Panc1 (cell line): ENCODE data around the gene MRGPRF. TPM values are rescaled to one million over a fixed set of nuclear protein-coding genes. Genes with fewer than 3 reads are reported as not detected.

Experiments used
- ATAC-seq: fragments of 200-7000 bp; cut with Tn5 transposase; 2 replicates; pipeline ENCODE4 v1.9.1; 2020; ENCODE audit warnings: mild to moderate bottlenecking, moderate library complexity
- BruUV-seq: library from RNA; stranded (reverse); fragments of 400-500 nt; replicated peaks from 2 replicates; lab custom pipeline; 2021; lab: Mats Ljungman, UMichigan
- CTCF ChIA-PET: fragments of 300-600 bp; sonication (Branson Sonifier 250); formaldehyde crosslinking; loops from one replicate; lab custom pipeline; 2022; ENCODE audit warnings: antibody characterized with exemption; lab: Charles Lee
- POLR2A ChIA-PET: fragments of 300-600 bp; sonication (Branson Sonifier 250); formaldehyde crosslinking; loops from one replicate; lab custom pipeline; 2022; ENCODE audit warnings: antibody characterized with exemption; lab: Charles Lee
- DNase-seq: peaks from one replicate; pipeline ENCODE4 v3.0.0-alpha.2; 2010; ENCODE audit warnings: low read depth, low spot score
- H3K27ac ChIP-seq: 2 replicates; pipeline ENCODE4 v1.5.1; 2011; ENCODE audit warnings: mild to moderate bottlenecking, low read length, inconsistent platforms
- H3K27me3 ChIP-seq: fragments of 200-500 bp; sonication (Bioruptor generic); 2 replicates; pipeline ENCODE4 v1.6.0; 2014; ENCODE audit warnings: low read length, inconsistent platforms; ENCODE audit not compliant: control insufficient read depth, insufficient read depth
- H3K36me3 ChIP-seq: fragments of 200-500 bp; sonication (Bioruptor generic); 2 replicates; pipeline ENCODE4 v1.5.1; 2014; ENCODE audit warnings: inconsistent platforms, mild to moderate bottlenecking, low read length, moderate library complexity; ENCODE audit not compliant: control insufficient read depth, insufficient read depth
- H3K4me1 ChIP-seq: 2 replicates; pipeline ENCODE4 v1.5.1; 2011; ENCODE audit warnings: inconsistent platforms, mild to moderate bottlenecking, low read length, moderate library complexity; ENCODE audit not compliant: control insufficient read depth, insufficient read depth
- H3K4me3 ChIP-seq, 2 experiments: 2 replicates each; pipeline ENCODE4 v1.5.1; 2011 to 2012; ENCODE audit warnings: low read depth in 2 of 2, low read length in 2 of 2, mild to moderate bottlenecking in 2 of 2, inconsistent platforms in 1 of 2, moderate library complexity in 1 of 2
- H3K9me3 ChIP-seq: fragments of 200-500 bp; sonication (Bioruptor generic); 2 replicates; pipeline ENCODE4 v1.5.1; 2014; ENCODE audit warnings: low read depth, mild to moderate bottlenecking, inconsistent platforms, low read length, moderate library complexity; ENCODE audit not compliant: control insufficient read depth, insufficient read depth
- POLR2AphosphoS5 ChIP-seq: IDR thresholded peaks from 2 replicates; pipeline ENCODE4 v1.6.1; 2012; ENCODE audit warnings: mild to moderate bottlenecking, low read depth, low read length, moderate library complexity
- SIN3A ChIP-seq: IDR thresholded peaks from 2 replicates; pipeline ENCODE4 v1.6.1; 2012; ENCODE audit warnings: low read depth, mild to moderate bottlenecking, low read length, moderate library complexity, borderline replicate concordance; ENCODE audit not compliant: insufficient read depth
- TCF7L2 ChIP-seq: IDR thresholded peaks from 2 replicates; pipeline ENCODE4 v1.6.1; 2011; ENCODE audit warnings: mild to moderate bottlenecking, low read depth, low read length, inconsistent platforms
- in situ Hi-C: cut with HindIII; loops from 2 replicates; pipeline ENCODE4 v1.10.0; 2016; ENCODE audit warnings: low sequenced_read_pairs, low pct_unique_long_range_greater_than_20kb
- intact Hi-C: fragments of 100-400 bp; cut with micrococcal nuclease; formaldehyde crosslinking; loops from one replicate; pipeline ENCODE4 v1.10.0; 2022; ENCODE audit not compliant: unreplicated experiment
- total RNA-seq: library from RNA; stranded (reverse); gene quantifications from one replicate; pipeline ENCODE4 v1.2.1, GENCODE V29; 2021; ENCODE audit not compliant: unreplicated experiment
- TF ChIP-seq, protein P1 (sequence below), 2 experiments: IDR thresholded peaks; 2 replicates each; pipeline ENCODE4 v1.6.1; 2011 to 2012; ENCODE audit warnings: low read depth in 2 of 2, control low read depth in 1 of 2, low read length in 1 of 2, mild to moderate bottlenecking in 1 of 2, moderate library complexity in 1 of 2; ENCODE audit not compliant: insufficient read depth in 1 of 2
- TF ChIP-seq, protein P2 (sequence below): fragments of 450-650 bp; IDR thresholded peaks from 2 replicates; pipeline ENCODE4 v1.5.1; 2017; ENCODE audit warnings: mild to moderate bottlenecking

MRGPRF gene
- total RNA-seq, 1 experiment from 2014 or later = 0.36 TPM

DNA sequence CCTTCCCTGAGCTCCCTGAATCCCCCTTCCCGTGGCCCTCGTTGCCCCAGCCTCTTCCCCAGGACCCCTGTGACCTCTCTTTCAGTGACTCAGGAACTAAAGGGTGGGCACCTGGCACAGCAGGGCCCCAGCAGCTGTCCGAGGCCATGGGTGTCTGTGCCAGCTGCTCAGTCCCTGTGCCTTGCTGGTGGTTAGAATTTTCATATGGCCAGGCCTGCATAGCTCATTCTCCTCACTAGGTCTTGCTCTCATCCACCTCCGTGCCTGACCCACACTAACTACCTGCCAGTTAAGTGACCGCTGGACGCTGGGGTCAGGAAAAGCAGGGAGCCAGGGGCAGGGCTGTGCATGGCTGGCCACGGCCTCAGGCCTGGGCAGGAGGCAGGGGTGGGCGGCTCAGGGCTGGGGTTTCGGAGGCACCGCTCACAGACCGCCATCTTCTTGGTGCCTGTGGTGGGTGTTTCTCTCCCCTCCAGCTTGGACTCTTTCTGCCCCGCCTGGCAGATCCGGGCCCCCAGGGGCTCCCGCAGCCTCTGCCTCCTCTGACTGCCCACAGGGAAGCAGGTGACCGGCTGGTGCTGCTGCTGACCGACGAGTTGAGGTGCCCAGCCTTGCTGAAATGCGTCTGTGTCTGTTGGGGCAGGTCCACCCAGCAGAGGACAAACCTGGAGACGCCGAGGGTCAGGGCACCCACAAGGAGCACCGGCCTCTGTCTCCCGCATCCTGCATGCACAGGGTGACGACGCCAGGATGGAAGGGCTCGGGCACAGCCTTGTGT is 52.6 kb downstream of the MRGPRF start:
- Histone ChIP-seq H3K9me3 (0 out of 2 replicates have a peak, but pooled peaks cover 4% of the 10 kb centered on the region), H3K36me3 (no peaks in the 10 kb centered on the region), H3K27ac (no peak overlapping the region), H3K27me3 (no peaks in the 10 kb centered on the region), H3K4me1 (peaks cover under 1% of the 10 kb centered on the region; the same call in 1 of the 2 replicates), H3K4me3 (no peak overlapping the region)
- in situ Hi-C loops (no loop called here), intact Hi-C loops (no loop called here)
- no TSS peak for BruUV-seq
- CTCF ChIA-PET = no interaction called here
- ATAC-seq (no peak; the same call in 1 of the 2 replicates), DNase-seq (no peak)
- POLR2A ChIA-PET = interaction anchor here (0.5 to 0.6 kb wide), 2 partner anchors 100 to 246 kb away, joined by 8 to 17 read pairs; no protein-coding TSS in a partner anchor
- no peak for TF ChIP-seq POLR2AphosphoS5
- TF ChIP-seq, protein P1, sequence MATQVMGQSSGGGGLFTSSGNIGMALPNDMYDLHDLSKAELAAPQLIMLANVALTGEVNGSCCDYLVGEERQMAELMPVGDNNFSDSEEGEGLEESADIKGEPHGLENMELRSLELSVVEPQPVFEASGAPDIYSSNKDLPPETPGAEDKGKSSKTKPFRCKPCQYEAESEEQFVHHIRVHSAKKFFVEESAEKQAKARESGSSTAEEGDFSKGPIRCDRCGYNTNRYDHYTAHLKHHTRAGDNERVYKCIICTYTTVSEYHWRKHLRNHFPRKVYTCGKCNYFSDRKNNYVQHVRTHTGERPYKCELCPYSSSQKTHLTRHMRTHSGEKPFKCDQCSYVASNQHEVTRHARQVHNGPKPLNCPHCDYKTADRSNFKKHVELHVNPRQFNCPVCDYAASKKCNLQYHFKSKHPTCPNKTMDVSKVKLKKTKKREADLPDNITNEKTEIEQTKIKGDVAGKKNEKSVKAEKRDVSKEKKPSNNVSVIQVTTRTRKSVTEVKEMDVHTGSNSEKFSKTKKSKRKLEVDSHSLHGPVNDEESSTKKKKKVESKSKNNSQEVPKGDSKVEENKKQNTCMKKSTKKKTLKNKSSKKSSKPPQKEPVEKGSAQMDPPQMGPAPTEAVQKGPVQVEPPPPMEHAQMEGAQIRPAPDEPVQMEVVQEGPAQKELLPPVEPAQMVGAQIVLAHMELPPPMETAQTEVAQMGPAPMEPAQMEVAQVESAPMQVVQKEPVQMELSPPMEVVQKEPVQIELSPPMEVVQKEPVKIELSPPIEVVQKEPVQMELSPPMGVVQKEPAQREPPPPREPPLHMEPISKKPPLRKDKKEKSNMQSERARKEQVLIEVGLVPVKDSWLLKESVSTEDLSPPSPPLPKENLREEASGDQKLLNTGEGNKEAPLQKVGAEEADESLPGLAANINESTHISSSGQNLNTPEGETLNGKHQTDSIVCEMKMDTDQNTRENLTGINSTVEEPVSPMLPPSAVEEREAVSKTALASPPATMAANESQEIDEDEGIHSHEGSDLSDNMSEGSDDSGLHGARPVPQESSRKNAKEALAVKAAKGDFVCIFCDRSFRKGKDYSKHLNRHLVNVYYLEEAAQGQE (IDR thresholded peaks at IDR 0.05; ENCODE audit: insufficient read depth in 1 of 2, low read depth in 2 of 2, low read length in 1 of 2) = no peak
- no peak for TF ChIP-seq TCF7L2
- TF ChIP-seq, protein P2, sequence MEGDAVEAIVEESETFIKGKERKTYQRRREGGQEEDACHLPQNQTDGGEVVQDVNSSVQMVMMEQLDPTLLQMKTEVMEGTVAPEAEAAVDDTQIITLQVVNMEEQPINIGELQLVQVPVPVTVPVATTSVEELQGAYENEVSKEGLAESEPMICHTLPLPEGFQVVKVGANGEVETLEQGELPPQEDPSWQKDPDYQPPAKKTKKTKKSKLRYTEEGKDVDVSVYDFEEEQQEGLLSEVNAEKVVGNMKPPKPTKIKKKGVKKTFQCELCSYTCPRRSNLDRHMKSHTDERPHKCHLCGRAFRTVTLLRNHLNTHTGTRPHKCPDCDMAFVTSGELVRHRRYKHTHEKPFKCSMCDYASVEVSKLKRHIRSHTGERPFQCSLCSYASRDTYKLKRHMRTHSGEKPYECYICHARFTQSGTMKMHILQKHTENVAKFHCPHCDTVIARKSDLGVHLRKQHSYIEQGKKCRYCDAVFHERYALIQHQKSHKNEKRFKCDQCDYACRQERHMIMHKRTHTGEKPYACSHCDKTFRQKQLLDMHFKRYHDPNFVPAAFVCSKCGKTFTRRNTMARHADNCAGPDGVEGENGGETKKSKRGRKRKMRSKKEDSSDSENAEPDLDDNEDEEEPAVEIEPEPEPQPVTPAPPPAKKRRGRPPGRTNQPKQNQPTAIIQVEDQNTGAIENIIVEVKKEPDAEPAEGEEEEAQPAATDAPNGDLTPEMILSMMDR = no peak
- TF ChIP-seq SIN3A = no peak

DNA sequence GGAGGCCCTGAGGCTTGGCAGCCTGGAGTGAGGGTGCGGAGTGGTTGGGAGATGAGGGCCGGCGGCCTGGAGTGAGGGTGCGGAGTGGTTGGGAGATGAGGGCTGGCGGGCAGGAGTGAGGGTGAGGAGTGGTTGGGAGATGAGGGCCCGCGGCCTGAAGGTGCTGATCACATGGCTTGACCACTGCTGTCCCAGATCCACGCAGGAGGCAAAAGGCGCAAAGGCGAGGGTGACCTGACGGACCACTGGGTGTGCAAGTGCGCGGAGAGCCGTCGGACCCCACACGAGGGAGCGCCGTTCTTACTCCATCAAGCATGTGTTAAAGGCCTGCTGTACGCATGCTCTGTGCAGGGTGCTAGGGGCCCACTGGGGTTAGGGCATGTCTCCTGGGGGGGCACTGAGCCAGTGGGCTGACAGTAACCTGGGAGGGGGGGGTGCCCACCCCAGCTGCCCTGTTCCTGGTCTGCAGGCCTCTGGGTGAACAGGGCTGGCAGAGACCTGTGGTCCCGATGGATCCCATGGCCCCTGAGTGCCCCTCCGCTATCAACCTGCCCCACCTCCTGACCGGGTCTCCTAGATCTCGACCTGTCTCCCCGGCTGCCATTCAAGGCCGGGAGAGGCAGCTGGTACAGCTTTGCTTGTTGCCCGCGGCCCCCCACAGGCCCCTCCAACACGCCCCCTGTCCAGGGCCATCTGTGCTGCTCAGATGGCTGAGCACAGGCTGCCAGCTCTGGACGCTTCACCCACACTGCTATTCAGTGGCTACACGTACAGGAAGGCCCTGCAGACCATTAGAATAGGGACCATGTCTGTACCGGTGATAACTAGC is 53.4 kb downstream of the MRGPRF start:
- CTCF ChIA-PET = no interaction called here
- in situ Hi-C loops = no loop called here

More for the DNA sequence above, 53.4 kb downstream of the MRGPRF start:
- H3K27ac ChIP-seq = no peak overlapping the region
- no TSS peak for BruUV-seq
- no peaks in the 10 kb centered on the region for H3K36me3 ChIP-seq
- H3K27me3 ChIP-seq = no peaks in the 10 kb centered on the region
- H3K4me1 ChIP-seq = peaks cover 3% of the 10 kb centered on the region; the same call in 1 of the 2 replicates
- DNase-seq (no peak), ATAC-seq (peak; percentile 47; the same call in 1 of the 2 replicates)
- intact Hi-C loops = no loop called here
- 0 out of 2 replicates have a peak, but pooled peaks cover 4% of the 10 kb centered on the region for H3K9me3 ChIP-seq
- TF ChIP-seq SIN3A (no peak), POLR2AphosphoS5 (no peak), TCF7L2 (no peak)
- TF ChIP-seq, protein P1 (IDR thresholded peaks at IDR 0.05; ENCODE audit: insufficient read depth in 1 of 2, low read depth in 2 of 2, low read length in 1 of 2) = no peak
- TF ChIP-seq, protein P2 = no peak
- POLR2A ChIA-PET = interaction anchor here (0.5 to 0.6 kb wide), 2 partner anchors 99 to 247 kb away, joined by 8 to 17 read pairs; no protein-coding TSS in a partner anchor
- no peak overlapping the region for H3K4me3 ChIP-seq
